Measurements from ENCODE around the gene SEMA6C.

DNA sequence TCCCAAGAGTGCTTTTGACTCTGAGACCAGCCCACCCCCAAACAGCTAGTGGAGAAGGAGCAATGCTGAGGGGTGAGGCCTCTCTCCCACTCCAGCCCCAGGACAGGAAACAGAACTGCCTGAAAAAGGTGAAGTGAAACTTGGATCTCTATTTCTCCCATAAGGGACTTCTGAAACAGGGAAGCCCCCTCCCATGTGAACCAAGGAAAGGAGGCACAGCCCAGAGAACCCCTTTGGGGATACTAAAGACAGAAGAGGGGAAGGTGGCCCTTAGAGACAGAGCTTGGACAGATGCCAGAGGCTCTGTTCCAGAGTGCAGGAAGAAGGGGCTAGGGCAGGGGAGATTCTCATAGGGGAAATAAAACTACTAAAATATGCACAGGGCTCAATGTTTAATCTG is 12.9 kb upstream of the SEMA6C start:
- TF ChIP-seq POLR2A (IDR thresholded peaks at IDR 0.05) (no peak), CTCF (IDR thresholded peaks at IDR 0.05) (no peak)

All from esophagus squamous epithelium (tissue), 4 donors.